Fibroblast of lung (primary cell): ENCODE data around the gene MRGPRX4. TPM values are rescaled to one million over a fixed set of nuclear protein-coding genes. Genes with fewer than 3 reads are reported as not detected.
"Not testable (repeated sequence)": the region's sequence is repeated elsewhere in the genome, so short reads cannot be mapped to it uniquely, and the experiment has no call there.

Experiments
- DNase-seq, 2 donors: peaks; one replicate each; pipeline versions ENCODE4 v3.0.0 to v3.0.0-alpha.2; 2010; ENCODE audit warnings: low read depth in 2 of 2
- H2AFZ ChIP-seq: 2 replicates; pipeline ENCODE4 v1.5.1; 2012; ENCODE audit warnings: low read length, control low read depth, inconsistent platforms
- H3K27ac ChIP-seq: 2 replicates; pipeline ENCODE4 v1.5.1; 2011; ENCODE audit warnings: low read length, control low read depth; ENCODE audit not compliant: insufficient read depth
- H3K27me3 ChIP-seq: 2 replicates; pipeline ENCODE4 v1.5.1; 2011; ENCODE audit warnings: mild to moderate bottlenecking, low read length; ENCODE audit not compliant: control insufficient read depth, insufficient read depth
- H3K36me3 ChIP-seq: 2 replicates; pipeline ENCODE4 v1.5.1; 2011; ENCODE audit warnings: low read length; ENCODE audit not compliant: control insufficient read depth, insufficient read depth
- H3K4me1 ChIP-seq: 2 replicates; pipeline ENCODE4 v1.5.1; 2011; ENCODE audit warnings: low read length; ENCODE audit not compliant: control insufficient read depth, insufficient read depth; ENCODE audit errors: extremely low read depth
- H3K4me2 ChIP-seq: 2 replicates; pipeline ENCODE4 v1.5.1; 2011; ENCODE audit warnings: low read length, control low read depth; ENCODE audit not compliant: insufficient read depth; ENCODE audit errors: extremely low read depth
- H3K4me3 ChIP-seq, 4 experiments: fragments of 200-600 bp in 1 of 4; sonication (generic) in 1 of 4; replicated peaks in 1 of 4; 2 replicates each; pipeline ENCODE4 v1.5.1; 2011 to 2016; ENCODE audit warnings: low read length in 4 of 4, low read depth in 3 of 4, mild to moderate bottlenecking in 3 of 4, control low read depth in 2 of 4, inconsistent platforms in 1 of 4, mixed read lengths in 1 of 4; ENCODE audit not compliant: insufficient read depth in 1 of 4; ENCODE audit errors: control extremely low read depth in 1 of 4
- H3K79me2 ChIP-seq: 2 replicates; pipeline ENCODE4 v1.5.1; 2012; ENCODE audit warnings: mild to moderate bottlenecking, low read length, inconsistent platforms; ENCODE audit not compliant: control insufficient read depth, insufficient read depth
- H3K9ac ChIP-seq: 2 replicates; pipeline ENCODE4 v1.5.1; 2011; ENCODE audit warnings: mild to moderate bottlenecking, low read length, control low read depth; ENCODE audit not compliant: insufficient read depth
- H3K9me3 ChIP-seq: 2 replicates; pipeline ENCODE4 v1.5.1; 2012; ENCODE audit warnings: low read depth, low read length; ENCODE audit not compliant: control insufficient read depth, insufficient read depth
- H4K20me1 ChIP-seq: 2 replicates; pipeline ENCODE4 v1.5.1; 2011; ENCODE audit warnings: low read length; ENCODE audit not compliant: control insufficient read depth, insufficient read depth; ENCODE audit errors: extremely low read depth
- EZH2 ChIP-seq: IDR thresholded peaks from 2 replicates; pipeline ENCODE4 v1.5.1; 2012; ENCODE audit warnings: low read length, control low read depth, mild to moderate bottlenecking; ENCODE audit errors: missing control alignments
- polyA plus RNA-seq, 2 donors: library from polyadenylated mRNA; depleted of rRNA in 1 of 2; stranded (reverse) in 1 of 2; unstranded in 1 of 2; fragments of >200 nt; gene quantifications; 2 replicates each; pipeline ENCODE4 v1.2.1, GENCODE V29; 2011 to 2012; ENCODE audit warnings: missing spikeins in 1 of 2
- total RNA-seq: library from RNA; depleted of rRNA; stranded (reverse); fragments of >200 nt; gene quantifications from 2 replicates; pipeline ENCODE4 v1.2.1, GENCODE V29; 2014
- TF ChIP-seq, protein P1 (sequence below), 2 donors: IDR thresholded peaks in 1 of 2; conservative IDR thresholded peaks in 1 of 2; 1 replicate in 1 of 2; 2 replicates in 1 of 2; pipeline ENCODE4 v1.5.1; 2011 to 2012; ENCODE audit warnings: low read length in 2 of 2, control low read depth in 1 of 2, inconsistent platforms in 1 of 2, low read depth in 1 of 2, mild to moderate bottlenecking in 1 of 2

The MRGPRX4 gene
- total and polyA plus RNA-seq, 2 donors (not counting 1 experiment from before 2014, with no cell fraction given) = not detected

DNA sequence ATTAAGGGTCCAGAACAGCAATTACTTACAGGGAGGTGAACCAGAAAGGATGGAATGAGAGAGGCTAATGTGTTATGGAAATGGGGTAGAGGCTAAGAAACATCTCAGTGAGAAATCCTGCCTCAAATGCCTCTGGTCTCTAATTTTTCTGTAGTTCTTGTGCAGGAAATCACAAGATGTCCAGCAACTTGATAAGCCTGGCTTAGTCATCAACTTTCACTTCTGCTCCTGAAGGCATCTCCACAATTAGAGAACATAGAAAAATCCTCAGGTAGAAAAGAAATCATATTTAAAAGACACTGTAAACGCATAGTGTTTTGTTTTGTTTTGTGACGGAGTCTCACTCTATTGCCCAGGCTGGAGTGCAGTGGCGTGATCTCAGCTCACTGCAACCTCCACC lies 18.7 kb downstream of the MRGPRX4 start:
- Histone ChIP-seq H4K20me1 (no peaks in the 10 kb centered on the region), H3K79me2 (no peaks in the 10 kb centered on the region), H3K4me3 (no peak overlapping the region), H3K27ac (no peak overlapping the region), H3K4me1 (no peaks in the 10 kb centered on the region), H3K4me2 (no peak overlapping the region), H2AFZ (no peak overlapping the region), H3K9me3 (no peaks in the 10 kb centered on the region), H3K27me3 (no peaks in the 10 kb centered on the region), H3K36me3 (no peaks in the 10 kb centered on the region), H3K9ac (no peak overlapping the region)
- no peak for TF ChIP-seq EZH2
- TF ChIP-seq, protein P1, sequence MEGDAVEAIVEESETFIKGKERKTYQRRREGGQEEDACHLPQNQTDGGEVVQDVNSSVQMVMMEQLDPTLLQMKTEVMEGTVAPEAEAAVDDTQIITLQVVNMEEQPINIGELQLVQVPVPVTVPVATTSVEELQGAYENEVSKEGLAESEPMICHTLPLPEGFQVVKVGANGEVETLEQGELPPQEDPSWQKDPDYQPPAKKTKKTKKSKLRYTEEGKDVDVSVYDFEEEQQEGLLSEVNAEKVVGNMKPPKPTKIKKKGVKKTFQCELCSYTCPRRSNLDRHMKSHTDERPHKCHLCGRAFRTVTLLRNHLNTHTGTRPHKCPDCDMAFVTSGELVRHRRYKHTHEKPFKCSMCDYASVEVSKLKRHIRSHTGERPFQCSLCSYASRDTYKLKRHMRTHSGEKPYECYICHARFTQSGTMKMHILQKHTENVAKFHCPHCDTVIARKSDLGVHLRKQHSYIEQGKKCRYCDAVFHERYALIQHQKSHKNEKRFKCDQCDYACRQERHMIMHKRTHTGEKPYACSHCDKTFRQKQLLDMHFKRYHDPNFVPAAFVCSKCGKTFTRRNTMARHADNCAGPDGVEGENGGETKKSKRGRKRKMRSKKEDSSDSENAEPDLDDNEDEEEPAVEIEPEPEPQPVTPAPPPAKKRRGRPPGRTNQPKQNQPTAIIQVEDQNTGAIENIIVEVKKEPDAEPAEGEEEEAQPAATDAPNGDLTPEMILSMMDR (conservative IDR thresholded peaks at IDR 0.05 in 1 of 2, IDR thresholded peaks at IDR 0.05 in 1 of 2; ENCODE audit: low read depth in 1 of 2, low read length in 2 of 2) = no peak
- no peak for DNase-seq

DNA sequence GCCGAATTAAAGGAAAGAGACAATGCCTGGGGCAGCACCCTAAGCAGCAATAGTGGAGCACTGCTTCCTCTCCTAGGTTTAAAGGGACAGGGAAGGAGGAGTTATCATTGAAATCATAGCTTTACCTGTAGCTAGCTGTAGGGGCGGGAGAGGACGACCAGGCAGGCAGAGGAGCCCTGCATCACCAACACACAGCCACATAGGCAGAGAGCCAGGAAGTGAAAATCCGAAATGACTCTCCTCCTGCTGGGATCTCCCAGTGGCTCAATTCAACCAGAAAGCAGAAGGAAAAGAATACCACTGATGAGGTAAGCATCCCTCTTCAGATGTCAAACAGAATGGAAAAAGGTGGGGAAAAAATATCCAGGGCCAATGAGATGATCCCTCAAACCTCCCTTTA lies 20.4 kb downstream of the MRGPRX4 start:
- Histone ChIP-seq H3K27me3 (no peaks in the 10 kb centered on the region), H3K36me3 (no peaks in the 10 kb centered on the region), H3K4me1 (no peaks in the 10 kb centered on the region)

DNA sequence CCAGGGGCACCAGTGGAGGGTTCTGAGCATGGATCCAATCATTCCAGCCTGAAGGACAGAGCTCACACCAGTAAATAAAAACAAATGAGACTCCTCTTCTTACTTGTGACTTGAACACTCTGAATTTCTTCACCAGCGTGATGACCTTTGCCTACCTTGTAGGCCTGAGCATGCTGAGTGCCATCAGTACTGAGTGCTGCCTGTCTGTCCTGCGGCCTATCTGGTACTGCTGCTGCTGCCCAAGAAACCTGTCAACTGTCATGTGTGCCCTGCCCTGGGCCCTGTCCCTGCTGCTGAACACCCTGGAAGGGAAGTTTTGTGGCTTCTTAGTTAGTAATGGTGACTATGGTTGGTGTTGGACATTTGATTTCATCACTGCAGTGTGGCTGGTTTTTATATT lies 23.9 kb downstream of the MRGPRX4 start:
- no peaks in the 10 kb centered on the region for H3K4me1 ChIP-seq
- H3K27me3 ChIP-seq = no peaks in the 10 kb centered on the region
- no peaks in the 10 kb centered on the region for H3K36me3 ChIP-seq
- no peak for TF ChIP-seq EZH2
- TF ChIP-seq, protein P1 (conservative IDR thresholded peaks at IDR 0.05 in 1 of 2, IDR thresholded peaks at IDR 0.05 in 1 of 2; ENCODE audit: low read depth in 1 of 2, low read length in 2 of 2) = no peak
- no peak overlapping the region for H3K9ac ChIP-seq
- no peak overlapping the region for H2AFZ ChIP-seq
- H3K9me3 ChIP-seq = no peaks in the 10 kb centered on the region
- H3K27ac ChIP-seq = no peak overlapping the region
- no peak overlapping the region for H3K4me2 ChIP-seq
- DNase-seq = no peak
- H4K20me1 ChIP-seq = no peaks in the 10 kb centered on the region
- no peaks in the 10 kb centered on the region for H3K79me2 ChIP-seq
- no peak overlapping the region for H3K4me3 ChIP-seq

More for the DNA sequence above, 20.4 kb downstream of the MRGPRX4 start:
- Histone ChIP-seq H3K27ac (no peak overlapping the region), H3K9me3 (no peaks in the 10 kb centered on the region), H3K9ac (no peak overlapping the region), H2AFZ (no peak overlapping the region), H4K20me1 (no peaks in the 10 kb centered on the region), H3K4me3 (no peak overlapping the region), H3K79me2 (no peaks in the 10 kb centered on the region), H3K4me2 (no peak overlapping the region)
- no peak for TF ChIP-seq EZH2
- TF ChIP-seq, protein P1 (conservative IDR thresholded peaks at IDR 0.05 in 1 of 2, IDR thresholded peaks at IDR 0.05 in 1 of 2; ENCODE audit: low read depth in 1 of 2, low read length in 2 of 2) = no peak
- no peak for DNase-seq

DNA sequence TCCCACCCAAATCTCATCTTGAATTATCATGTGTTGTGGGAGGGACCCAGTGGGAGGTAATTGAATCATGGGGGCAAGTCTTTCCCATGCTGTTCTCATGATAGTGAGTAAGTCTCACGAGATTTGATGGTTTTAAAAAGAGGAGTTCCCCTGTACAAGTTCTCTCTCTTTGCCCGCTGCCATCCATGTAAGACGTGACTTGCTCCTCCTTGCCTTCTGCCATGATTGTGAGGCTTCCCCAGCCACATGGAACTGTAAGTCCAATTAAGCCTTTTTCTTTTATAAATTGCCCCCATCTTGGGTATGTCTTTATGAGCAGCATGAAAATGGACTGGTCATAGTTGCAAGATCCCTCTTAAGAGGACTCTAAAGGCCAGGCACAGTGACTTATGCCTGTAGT lies 25.1 kb downstream of the MRGPRX4 start:
- DNase-seq, H3K27ac ChIP-seq: not testable (repeated sequence)

More for the DNA sequence above, 25.1 kb downstream of the MRGPRX4 start:
- H3K4me3 ChIP-seq, H3K9me3 ChIP-seq, H2AFZ ChIP-seq, H3K27me3 ChIP-seq, H3K9ac ChIP-seq, H3K4me1 ChIP-seq, H4K20me1 ChIP-seq, H3K4me2 ChIP-seq, H3K79me2 ChIP-seq, H3K36me3 ChIP-seq: not testable (repeated sequence)
